HEK293 (cell line): ENCODE measurements around the gene MYO5C.

Experiments used
- CTCF ChIA-PET: fragments of 350-600 bp; formaldehyde crosslinking; extraction: SDS; loops from one replicate; lab custom pipeline; 2021; ENCODE audit warnings: antibody characterized with exemption; lab: Yijun Ruan, JAX
- POLR2A ChIA-PET: fragments of 300-600 bp; formaldehyde crosslinking; extraction: SDS; loops from one replicate; lab custom pipeline; 2020; ENCODE audit warnings: antibody characterized with exemption, inconsistent platforms; lab: Yijun Ruan, JAX
- H3K27ac ChIP-seq: fragments of 200-500 bp; sonication (Bioruptor generic); 2 replicates; pipeline ENCODE4 v1.5.1; 2014; ENCODE audit warnings: low read depth, low read length, control low read depth, inconsistent platforms; ENCODE audit errors: extremely low read depth
- H3K36me3 ChIP-seq, 2 experiments: fragments of 200-500 bp in 1 of 2; sonication (Bioruptor generic) in 1 of 2; 1 replicate in 1 of 2; 2 replicates in 1 of 2; pipeline ENCODE4 v1.5.1; 2014 to 2017; ENCODE audit warnings: inconsistent platforms in 2 of 2, low read length in 2 of 2; ENCODE audit not compliant: control insufficient read depth in 2 of 2, insufficient read depth in 1 of 2
- H3K4me1 ChIP-seq: fragments of 200-500 bp; sonication (Bioruptor generic); 2 replicates; pipeline ENCODE4 v1.5.1; 2014; ENCODE audit warnings: mild to moderate bottlenecking, low read length, inconsistent platforms; ENCODE audit not compliant: control insufficient read depth, insufficient read depth
- H3K4me3 ChIP-seq: 2 replicates; pipeline ENCODE4 v1.5.1; 2011; ENCODE audit warnings: low read depth, mild to moderate bottlenecking, control low read depth, low read length, moderate library complexity
- H3K9me3 ChIP-seq: fragments of 200-500 bp; sonication (Bioruptor generic); 2 replicates; pipeline ENCODE4 v1.5.1; 2014; ENCODE audit warnings: low read depth, low read length, inconsistent platforms; ENCODE audit not compliant: control insufficient read depth, insufficient read depth
- GLIS1 ChIP-seq: fragments of 450-650 bp; formaldehyde crosslinking; IDR thresholded peaks from 2 replicates; pipeline ENCODE4 v1.5.1; 2016; ENCODE audit warnings: missing biosample characterization, missing genetic modification characterization
- IKZF3 ChIP-seq: fragments of 450-650 bp; IDR thresholded peaks from 2 replicates; pipeline ENCODE4 v1.5.0; 2018; ENCODE audit warnings: missing biosample characterization, mild to moderate bottlenecking, missing genetic modification characterization, moderate library complexity
- KLF16 ChIP-seq: fragments of 450-650 bp; formaldehyde crosslinking; IDR thresholded peaks from 2 replicates; pipeline ENCODE4 v1.5.1; 2017; ENCODE audit warnings: missing biosample characterization, missing genetic modification characterization
- PATZ1 ChIP-seq: fragments of 450-650 bp; formaldehyde crosslinking; IDR thresholded peaks from 2 replicates; pipeline ENCODE4 v1.5.1; 2016; ENCODE audit warnings: missing biosample characterization, missing genetic modification characterization
- PRDM1 ChIP-seq: fragments of 450-650 bp; formaldehyde crosslinking; IDR thresholded peaks from 2 replicates; pipeline ENCODE4; 2016; ENCODE audit warnings: missing biosample characterization, missing genetic modification characterization
- RBAK ChIP-seq: fragments of 450-650 bp; formaldehyde crosslinking; IDR thresholded peaks from 2 replicates; pipeline ENCODE4 v1.5.1; 2016; ENCODE audit warnings: missing biosample characterization, missing genetic modification characterization
- SCRT1 ChIP-seq: fragments of 450-650 bp; formaldehyde crosslinking; IDR thresholded peaks from 2 replicates; pipeline ENCODE4 v1.5.1; 2016; ENCODE audit warnings: missing biosample characterization, missing genetic modification characterization, borderline replicate concordance
- YY2 ChIP-seq: fragments of 450-650 bp; formaldehyde crosslinking; IDR thresholded peaks from 2 replicates; pipeline ENCODE4 v1.5.1; 2016; ENCODE audit warnings: missing biosample characterization, missing genetic modification characterization
- ZFHX2 ChIP-seq: fragments of 450-650 bp; formaldehyde crosslinking; conservative IDR thresholded peaks from 2 replicates; pipeline ENCODE4 v1.5.1; 2016; ENCODE audit warnings: missing biosample characterization, missing genetic modification characterization
- ZFP3 ChIP-seq: fragments of 450-650 bp; formaldehyde crosslinking; IDR thresholded peaks from 2 replicates; pipeline ENCODE4 v1.5.1; 2016; ENCODE audit warnings: low read depth, missing biosample characterization, missing genetic modification characterization
- ZIC2 ChIP-seq: fragments of 450-650 bp; formaldehyde crosslinking; IDR thresholded peaks from 2 replicates; pipeline ENCODE4 v1.5.1; 2016; ENCODE audit warnings: missing biosample characterization, missing genetic modification characterization
- ZNF133 ChIP-seq: fragments of 450-650 bp; formaldehyde crosslinking; IDR thresholded peaks from 2 replicates; pipeline ENCODE4 v1.5.1; 2016; ENCODE audit warnings: missing biosample characterization, missing genetic modification characterization
- ZNF146 ChIP-seq: fragments of 450-650 bp; formaldehyde crosslinking; IDR thresholded peaks from 2 replicates; pipeline ENCODE4 v1.5.1; 2016; ENCODE audit warnings: missing biosample characterization, missing genetic modification characterization
- ZNF16 ChIP-seq: fragments of 450-650 bp; formaldehyde crosslinking; IDR thresholded peaks from 2 replicates; pipeline ENCODE4 v1.5.1; 2016; ENCODE audit warnings: low read depth, missing biosample characterization, missing genetic modification characterization
- ZNF174 ChIP-seq: fragments of 450-650 bp; formaldehyde crosslinking; IDR thresholded peaks from 2 replicates; pipeline ENCODE4 v1.5.0; 2017; ENCODE audit warnings: missing biosample characterization, mild to moderate bottlenecking, missing genetic modification characterization
- ZNF18 ChIP-seq: fragments of 450-650 bp; formaldehyde crosslinking; IDR thresholded peaks from 2 replicates; pipeline ENCODE4 v1.5.1; 2016; ENCODE audit warnings: missing biosample characterization, missing genetic modification characterization
- ZNF2 ChIP-seq: fragments of 450-650 bp; formaldehyde crosslinking; IDR thresholded peaks from 2 replicates; pipeline ENCODE4 v1.5.1; 2016; ENCODE audit warnings: missing biosample characterization, missing genetic modification characterization
- ZNF23 ChIP-seq: fragments of 450-650 bp; formaldehyde crosslinking; IDR thresholded peaks from 2 replicates; pipeline ENCODE4 v1.5.1; 2016; ENCODE audit warnings: missing biosample characterization, missing genetic modification characterization, borderline replicate concordance
- ZNF335 ChIP-seq: fragments of 450-650 bp; formaldehyde crosslinking; conservative IDR thresholded peaks from 2 replicates; pipeline ENCODE4 v1.5.1; 2016; ENCODE audit warnings: missing biosample characterization, missing genetic modification characterization
- ZNF473 ChIP-seq: fragments of 450-650 bp; formaldehyde crosslinking; IDR thresholded peaks from 2 replicates; pipeline ENCODE4 v1.5.1; 2017; ENCODE audit warnings: missing biosample characterization, missing genetic modification characterization
- ZNF610 ChIP-seq: fragments of 450-650 bp; formaldehyde crosslinking; IDR thresholded peaks from 2 replicates; pipeline ENCODE4 v1.5.1; 2016; ENCODE audit warnings: missing biosample characterization, missing genetic modification characterization, borderline replicate concordance
- ZNF677 ChIP-seq: fragments of 450-650 bp; IDR thresholded peaks from 2 replicates; pipeline ENCODE4 v1.5.0; 2018; ENCODE audit warnings: missing biosample characterization, mild to moderate bottlenecking, missing genetic modification characterization, moderate library complexity
- ZNF792 ChIP-seq: fragments of 450-650 bp; formaldehyde crosslinking; IDR thresholded peaks from 2 replicates; pipeline ENCODE4 v1.5.1; 2016; ENCODE audit warnings: missing biosample characterization, missing genetic modification characterization
- ZNF837 ChIP-seq: fragments of 450-650 bp; formaldehyde crosslinking; IDR thresholded peaks from 2 replicates; pipeline ENCODE4 v1.5.1; 2016; ENCODE audit warnings: missing biosample characterization, missing genetic modification characterization

MYO5C gene

GRCh38 chr15:52196891-52197290, 98.7 kb downstream of the MYO5C start (continued):
- no peak for TF ChIP-seq PATZ1
- TF ChIP-seq, all 188 proteins: peak for 0

GRCh38 chr15:52193791-52194190, 101.8 kb downstream of the MYO5C start:
- Histone ChIP-seq H3K4me3 (no peak overlapping the region), H3K36me3 (peaks cover 4 to 18% of the 10 kb centered on the region in 2 experiments), H3K27ac (no peak overlapping the region), H3K9me3 (no peaks in the 10 kb centered on the region), H3K4me1 (no peaks in the 10 kb centered on the region)
- CTCF ChIA-PET, result interaction anchor here (1.4 to 2.7 kb wide), 3 partner anchors 9 to 15 kb away, joined by 3 to 9 read pairs (median 8); no protein-coding TSS in a partner anchor
- POLR2A ChIA-PET, result no interaction called here
- TF ChIP-seq ZNF23, result no peak
- TF ChIP-seq ZNF610 (tag by site-specific recombination), result no peak
- TF ChIP-seq ZNF677 (tag by site-specific recombination), result no peak

- Histone ChIP-seq H3K36me3 (peaks cover 4 to 18% of the 10 kb centered on the region in 2 experiments), H3K9me3 (no peaks in the 10 kb centered on the region), H3K27ac (no peak overlapping the region), H3K4me1 (no peaks in the 10 kb centered on the region), H3K4me3 (no peak overlapping the region)
- no peak for TF ChIP-seq YY2 (tag by site-specific recombination)
- no peak for TF ChIP-seq ZNF837
- no peak for TF ChIP-seq ZNF473 (tag by site-specific recombination)
- no peak for TF ChIP-seq RBAK (tag by site-specific recombination)
- no peak for TF ChIP-seq ZNF174 (tag by site-specific recombination)
- TF ChIP-seq ZNF146, result no peak
- TF ChIP-seq PRDM1 (tag by site-specific recombination), result no peak
- TF ChIP-seq ZNF335 (tag by site-specific recombination), result no peak
- TF ChIP-seq ZFHX2 (tag by site-specific recombination), result no peak
- no peak for TF ChIP-seq ZNF2 (tag by site-specific recombination)
- TF ChIP-seq SCRT1 (tag by site-specific recombination), result no peak
- no peak for TF ChIP-seq ZNF133 (tag by site-specific recombination)
- no peak for TF ChIP-seq GLIS1 (tag by site-specific recombination)
- TF ChIP-seq ZFP3 (tag by site-specific recombination), result no peak
- TF ChIP-seq KLF16 (tag by site-specific recombination), result no peak
- no peak for TF ChIP-seq IKZF3 (tag by site-specific recombination)
- no peak for TF ChIP-seq ZNF16 (tag by site-specific recombination)
- POLR2A ChIA-PET, result no interaction called here
- CTCF ChIA-PET, result interaction anchor here (2.7 kb wide), 1 partner anchor 15 kb away, joined by 9 read pairs; no protein-coding TSS in a partner anchor
These were observed 102.3 kb downstream of the MYO5C start for GRCh38 chr15:52193321-52193720.

GRCh38 chr15:52191207-52191606, 104.4 kb downstream of the MYO5C start, which contains the start of gene GNB5:
Gene GNB5, minus strand, starts transcription at chr15:52191392. Its CDS starts 6,716 bp downstream, at chr15:52184676.
- ChIA-PET POLR2A (interaction anchor here (0.7 kb wide), 1 partner anchor 212 kb away, joined by 3 read pairs; no protein-coding TSS in a partner anchor), CTCF (interaction anchor here (0.7 kb wide), 1 partner anchor 26 kb away, joined by 3 read pairs; no protein-coding TSS in a partner anchor)
- H3K9me3 ChIP-seq, result no peaks in the 10 kb centered on the region
- no peak within 1 kb of the TSS for H3K27ac ChIP-seq
- no peaks in the 10 kb centered on the region for H3K4me1 ChIP-seq
- TF ChIP-seq ZNF792 (tag by site-specific recombination), result no peak
- TF ChIP-seq ZIC2 (tag by site-specific recombination), result peak; percentile 76
- TF ChIP-seq ZNF18 (tag by site-specific recombination), result 0 out of 2 replicates have a peak, but pooled peaks have one; percentile 30
- H3K36me3 ChIP-seq, result peaks cover 4 to 8% of the 10 kb centered on the region in 2 experiments
- no peak within 1 kb of the TSS for H3K4me3 ChIP-seq
